ENCODE measurements around the gene TAF15. TPM values are rescaled to one million over a fixed set of nuclear protein-coding genes. Genes with fewer than 3 reads are reported as not detected.

Gene TAF15
- total RNA-seq, 2 experiments from 2014 or later: 114 to 119 TPM

DNA sequence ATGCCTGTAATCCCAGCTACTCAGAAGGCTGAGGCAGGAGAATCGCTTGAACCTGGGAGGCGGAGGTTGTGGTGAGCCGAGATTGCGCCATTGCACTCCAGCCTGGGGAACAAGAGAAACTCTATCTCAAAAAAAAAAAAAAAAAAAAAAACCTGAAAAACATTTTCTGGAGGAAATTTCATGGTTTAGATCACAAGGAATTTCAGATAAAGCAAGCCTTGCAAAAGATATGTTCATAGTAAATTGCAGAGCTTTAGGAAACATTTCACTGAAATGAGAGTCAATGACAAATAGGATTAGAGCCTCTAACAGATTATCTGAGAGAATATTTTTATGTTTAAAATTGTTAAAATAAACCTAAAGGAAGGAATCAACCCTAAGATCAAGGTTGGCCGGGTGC, 3.2 kb downstream of the TAF15 start:
- Mint-ChIP-seq H3K27me3 (no peaks in the 10 kb centered on the region), H3K9me3 (no peaks in the 10 kb centered on the region), H3K4me1 (ENCODE audit: low read depth) (peaks cover 80% of the 10 kb centered on the region), H3K4me3 (peak overlapping the region; percentile 6), H3K27ac (no peak overlapping the region), H3K36me3 (ENCODE audit: low read depth) (peaks cover 50% of the 10 kb centered on the region)
- Histone ChIP-seq H3K4me3 (ENCODE audit: low read length) (no peak overlapping the region), H3K36me3 (ENCODE audit: insufficient read depth, low read length) (peaks cover 15% of the 10 kb centered on the region), H3K27ac (ENCODE audit: low read depth in 1 of 2, low read length in 2 of 2) (no peak overlapping the region), H3K9me3 (ENCODE audit: control insufficient read depth in 1 of 2, insufficient read depth in 1 of 2, low read length in 2 of 2) (no peaks in the 10 kb centered on the region), H3K4me1 (ENCODE audit: insufficient read depth, low read length) (peaks cover 51% of the 10 kb centered on the region), H3K27me3 (ENCODE audit: control insufficient read depth in 1 of 2, insufficient read depth in 2 of 2, low read length in 2 of 2) (no peaks in the 10 kb centered on the region)
- ATAC-seq (ENCODE audit: poor library complexity) (no peak), DNase-seq (no peak)
- CTCF ChIA-PET: interaction anchor here (7.6 kb wide), 1 partner anchor 47 kb away, joined by 156 read pairs; no protein-coding TSS in a partner anchor
- intact Hi-C loops (cut with DNase I, micrococcal nuclease): loop anchor here in 1 of 2 experiments (5.0 to 10.0 kb wide), 2 partner anchors 672 to 830 kb away; partner anchors contain the start of genes LIG3 and ZNHIT3
- TF ChIP-seq, protein P1, sequence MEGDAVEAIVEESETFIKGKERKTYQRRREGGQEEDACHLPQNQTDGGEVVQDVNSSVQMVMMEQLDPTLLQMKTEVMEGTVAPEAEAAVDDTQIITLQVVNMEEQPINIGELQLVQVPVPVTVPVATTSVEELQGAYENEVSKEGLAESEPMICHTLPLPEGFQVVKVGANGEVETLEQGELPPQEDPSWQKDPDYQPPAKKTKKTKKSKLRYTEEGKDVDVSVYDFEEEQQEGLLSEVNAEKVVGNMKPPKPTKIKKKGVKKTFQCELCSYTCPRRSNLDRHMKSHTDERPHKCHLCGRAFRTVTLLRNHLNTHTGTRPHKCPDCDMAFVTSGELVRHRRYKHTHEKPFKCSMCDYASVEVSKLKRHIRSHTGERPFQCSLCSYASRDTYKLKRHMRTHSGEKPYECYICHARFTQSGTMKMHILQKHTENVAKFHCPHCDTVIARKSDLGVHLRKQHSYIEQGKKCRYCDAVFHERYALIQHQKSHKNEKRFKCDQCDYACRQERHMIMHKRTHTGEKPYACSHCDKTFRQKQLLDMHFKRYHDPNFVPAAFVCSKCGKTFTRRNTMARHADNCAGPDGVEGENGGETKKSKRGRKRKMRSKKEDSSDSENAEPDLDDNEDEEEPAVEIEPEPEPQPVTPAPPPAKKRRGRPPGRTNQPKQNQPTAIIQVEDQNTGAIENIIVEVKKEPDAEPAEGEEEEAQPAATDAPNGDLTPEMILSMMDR (IDR thresholded peaks at IDR 0.05): no peak
- POLR2A ChIA-PET: interaction anchor here (4.8 kb wide), 1 partner anchor 48 kb away, joined by 142 read pairs; no protein-coding TSS in a partner anchor

DNA sequence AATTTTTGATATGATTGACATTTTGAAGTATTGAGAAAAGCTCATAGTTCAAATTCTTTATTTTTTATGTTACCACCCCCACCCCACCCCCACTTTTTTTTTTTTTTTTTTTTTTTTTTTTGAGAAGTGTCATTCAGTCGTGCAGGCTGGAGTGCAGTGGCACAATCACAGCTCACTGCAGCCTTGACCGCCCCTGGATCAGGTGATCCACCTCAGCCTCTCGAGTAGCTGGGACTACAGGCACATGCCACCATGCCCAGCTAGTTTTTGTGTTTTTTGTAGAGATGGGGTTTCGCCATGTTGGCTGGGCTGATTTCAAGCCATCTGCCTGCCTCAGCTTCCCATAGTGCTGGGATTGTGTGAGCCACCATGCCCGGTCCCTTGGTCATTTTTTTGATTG, 7.4 kb downstream of the TAF15 start:
- H3K27me3 ChIP-seq (ENCODE audit: control insufficient read depth in 1 of 2, insufficient read depth in 2 of 2, low read length in 2 of 2): no peaks in the 10 kb centered on the region
- peaks cover 53% of the 10 kb centered on the region for H3K36me3 ChIP-seq (ENCODE audit: insufficient read depth, low read length)
- H3K9me3 ChIP-seq (ENCODE audit: control insufficient read depth in 1 of 2, insufficient read depth in 1 of 2, low read length in 2 of 2): no peaks in the 10 kb centered on the region
- ATAC-seq (ENCODE audit: poor library complexity) (no peak), DNase-seq (no peak)
- POLR2A ChIA-PET: interaction anchor here (0.6 to 1.6 kb wide), 4 partner anchors 14 to 148 kb away, joined by 3 to 6 read pairs (median 3); partner anchors contain the start of gene MMP28
- CTCF ChIA-PET: interaction anchor here (1.0 to 5.0 kb wide), 3 partner anchors 8 to 256 kb away, joined by 3 to 22 read pairs (median 6); partner anchors contain the start of gene TAF15
- H3K27ac Mint-ChIP-seq: peak overlapping the region; percentile 40
- no peak overlapping the region for H3K4me3 ChIP-seq (ENCODE audit: low read length)
- peaks cover 68% of the 10 kb centered on the region for H3K36me3 Mint-ChIP-seq (ENCODE audit: low read depth)
- H3K27ac ChIP-seq (ENCODE audit: low read depth in 1 of 2, low read length in 2 of 2): no peak overlapping the region
- peaks cover 62% of the 10 kb centered on the region for H3K4me1 Mint-ChIP-seq (ENCODE audit: low read depth)
- H3K4me1 ChIP-seq (ENCODE audit: insufficient read depth, low read length): peaks cover 31% of the 10 kb centered on the region
- no peaks in the 10 kb centered on the region for H3K9me3 Mint-ChIP-seq
- TF ChIP-seq, protein P1 (IDR thresholded peaks at IDR 0.05): no peak
- H3K27me3 Mint-ChIP-seq: no peaks in the 10 kb centered on the region
- no peak overlapping the region for H3K4me3 Mint-ChIP-seq
- intact Hi-C loops (cut with DNase I, micrococcal nuclease): loop anchor here in 1 of 2 experiments (10.0 kb wide), 1 partner anchor 668 kb away; the partner anchor contains the start of gene ZNHIT3

- POLR2A ChIA-PET: interaction anchor here (0.6 to 4.1 kb wide), 4 partner anchors 8 to 36 kb away, joined by 3 to 24 read pairs (median 4); partner anchors contain the start of genes MMP28 and TAF15
- Histone ChIP-seq H3K4me1 (ENCODE audit: insufficient read depth, low read length) (peaks cover 26% of the 10 kb centered on the region), H3K27ac (ENCODE audit: low read depth in 1 of 2, low read length in 2 of 2) (no peak overlapping the region), H3K4me3 (ENCODE audit: low read length) (no peak overlapping the region), H3K27me3 (ENCODE audit: control insufficient read depth in 1 of 2, insufficient read depth in 2 of 2, low read length in 2 of 2) (no peaks in the 10 kb centered on the region), H3K36me3 (ENCODE audit: insufficient read depth, low read length) (peaks cover 57% of the 10 kb centered on the region), H3K9me3 (ENCODE audit: control insufficient read depth in 1 of 2, insufficient read depth in 1 of 2, low read length in 2 of 2) (no peaks in the 10 kb centered on the region)
- intact Hi-C loops (cut with DNase I, micrococcal nuclease): loop anchor here in 1 of 2 experiments (10.0 kb wide), 1 partner anchor 668 kb away; the partner anchor contains the start of gene ZNHIT3
- Mint-ChIP-seq H3K4me1 (ENCODE audit: low read depth) (peaks cover 58% of the 10 kb centered on the region), H3K27me3 (no peaks in the 10 kb centered on the region), H3K4me3 (no peak overlapping the region), H3K9me3 (no peaks in the 10 kb centered on the region), H3K27ac (no peak overlapping the region), H3K36me3 (ENCODE audit: low read depth) (peaks cover 72% of the 10 kb centered on the region)
- TF ChIP-seq, protein P1 (IDR thresholded peaks at IDR 0.05): no peak
- DNase-seq: no peak
- CTCF ChIA-PET: interaction anchor here (1.0 to 5.0 kb wide), 3 partner anchors 8 to 256 kb away, joined by 3 to 22 read pairs (median 6); partner anchors contain the start of gene TAF15
- no peak for ATAC-seq (ENCODE audit: poor library complexity)
Observed at GRCh38 chr17:35817196-35817595, 7.9 kb downstream of the TAF15 start.
